Measurements from ENCODE around the gene GMCL1. TPM values are rescaled to one million over a fixed set of nuclear protein-coding genes. Genes with fewer than 3 reads are reported as not detected.
A peak's percentile ranks its signal among the peaks of the same experiment; 100 is the strongest.

Gene GMCL1
- total and polyA plus RNA-seq, 2 of the 13 experiments (the other 11 are each of a cell fraction or from before 2014, with no cell fraction given): 18.7 to 24.0 TPM

DNA sequence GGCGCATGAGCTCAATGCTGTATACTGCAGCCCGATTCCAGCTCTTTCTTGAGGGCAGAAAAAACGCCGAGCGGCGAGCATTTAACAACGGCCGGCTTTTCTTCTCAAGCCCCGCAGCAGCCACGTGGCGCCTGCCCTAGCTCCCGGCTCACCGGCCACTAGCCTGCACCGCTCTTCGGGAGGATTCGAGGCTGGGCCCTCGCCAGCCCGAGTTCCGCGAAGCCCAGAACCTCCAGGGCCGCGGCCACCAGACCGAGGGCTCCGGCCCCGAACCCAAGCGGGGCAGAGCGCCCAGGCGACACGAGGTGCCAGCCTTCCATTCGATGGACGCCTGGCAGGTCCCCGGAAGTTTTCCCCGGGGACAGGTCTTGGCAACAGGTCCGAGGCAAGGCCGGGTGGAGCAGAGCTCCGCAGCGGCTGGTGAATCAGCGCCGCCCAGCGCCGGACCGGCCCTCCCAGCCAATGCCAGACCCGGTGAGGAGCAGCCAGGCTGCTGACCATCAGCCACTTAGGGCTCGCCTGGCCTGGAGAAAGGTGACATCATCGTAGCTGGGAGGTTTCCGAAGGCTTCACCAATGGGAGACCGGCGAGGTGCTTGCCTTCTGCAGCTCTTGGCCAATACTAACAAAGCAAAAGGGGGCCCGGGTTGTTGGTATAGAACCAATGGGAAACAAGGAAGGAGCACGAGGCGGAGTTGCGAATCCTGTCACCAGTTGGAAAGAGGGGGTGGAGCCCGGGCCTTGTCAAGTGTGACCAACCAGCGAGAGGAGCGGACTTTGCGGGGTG, 84.9 kb downstream of the GMCL1 start (continued):
- TF ChIP-seq, protein P1, sequence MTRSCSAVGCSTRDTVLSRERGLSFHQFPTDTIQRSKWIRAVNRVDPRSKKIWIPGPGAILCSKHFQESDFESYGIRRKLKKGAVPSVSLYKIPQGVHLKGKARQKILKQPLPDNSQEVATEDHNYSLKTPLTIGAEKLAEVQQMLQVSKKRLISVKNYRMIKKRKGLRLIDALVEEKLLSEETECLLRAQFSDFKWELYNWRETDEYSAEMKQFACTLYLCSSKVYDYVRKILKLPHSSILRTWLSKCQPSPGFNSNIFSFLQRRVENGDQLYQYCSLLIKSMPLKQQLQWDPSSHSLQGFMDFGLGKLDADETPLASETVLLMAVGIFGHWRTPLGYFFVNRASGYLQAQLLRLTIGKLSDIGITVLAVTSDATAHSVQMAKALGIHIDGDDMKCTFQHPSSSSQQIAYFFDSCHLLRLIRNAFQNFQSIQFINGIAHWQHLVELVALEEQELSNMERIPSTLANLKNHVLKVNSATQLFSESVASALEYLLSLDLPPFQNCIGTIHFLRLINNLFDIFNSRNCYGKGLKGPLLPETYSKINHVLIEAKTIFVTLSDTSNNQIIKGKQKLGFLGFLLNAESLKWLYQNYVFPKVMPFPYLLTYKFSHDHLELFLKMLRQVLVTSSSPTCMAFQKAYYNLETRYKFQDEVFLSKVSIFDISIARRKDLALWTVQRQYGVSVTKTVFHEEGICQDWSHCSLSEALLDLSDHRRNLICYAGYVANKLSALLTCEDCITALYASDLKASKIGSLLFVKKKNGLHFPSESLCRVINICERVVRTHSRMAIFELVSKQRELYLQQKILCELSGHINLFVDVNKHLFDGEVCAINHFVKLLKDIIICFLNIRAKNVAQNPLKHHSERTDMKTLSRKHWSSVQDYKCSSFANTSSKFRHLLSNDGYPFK (CRISPR knock-in tag; IDR thresholded peaks at IDR 0.05; ENCODE audit: borderline replicate concordance): peak; percentile 87
- peak; percentile 94; the same call in 1 of the 2 replicates for TF ChIP-seq ZSCAN21 (CRISPR knock-in tag; IDR thresholded peaks at IDR 0.05; ENCODE audit: borderline replicate concordance)
- peak; percentile 67; the same call in 1 of the 2 replicates for TF ChIP-seq MTF1 (CRISPR knock-in tag; IDR thresholded peaks at IDR 0.05)
- TF ChIP-seq, protein P2, sequence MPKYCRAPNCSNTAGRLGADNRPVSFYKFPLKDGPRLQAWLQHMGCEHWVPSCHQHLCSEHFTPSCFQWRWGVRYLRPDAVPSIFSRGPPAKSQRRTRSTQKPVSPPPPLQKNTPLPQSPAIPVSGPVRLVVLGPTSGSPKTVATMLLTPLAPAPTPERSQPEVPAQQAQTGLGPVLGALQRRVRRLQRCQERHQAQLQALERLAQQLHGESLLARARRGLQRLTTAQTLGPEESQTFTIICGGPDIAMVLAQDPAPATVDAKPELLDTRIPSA (CRISPR knock-in tag; IDR thresholded peaks at IDR 0.05; ENCODE audit: borderline replicate concordance): peak; percentile 90; the same call in 1 of the 2 replicates
- TF ChIP-seq, protein P3, sequence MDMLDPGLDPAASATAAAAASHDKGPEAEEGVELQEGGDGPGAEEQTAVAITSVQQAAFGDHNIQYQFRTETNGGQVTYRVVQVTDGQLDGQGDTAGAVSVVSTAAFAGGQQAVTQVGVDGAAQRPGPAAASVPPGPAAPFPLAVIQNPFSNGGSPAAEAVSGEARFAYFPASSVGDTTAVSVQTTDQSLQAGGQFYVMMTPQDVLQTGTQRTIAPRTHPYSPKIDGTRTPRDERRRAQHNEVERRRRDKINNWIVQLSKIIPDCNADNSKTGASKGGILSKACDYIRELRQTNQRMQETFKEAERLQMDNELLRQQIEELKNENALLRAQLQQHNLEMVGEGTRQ (IDR thresholded peaks at IDR 0.05; ENCODE audit: low read depth, low read length): no peak
- TF ChIP-seq, protein P3 (CRISPR knock-in tag; IDR thresholded peaks at IDR 0.05; ENCODE audit: borderline replicate concordance): peak; percentile 75
- peak; percentile 65 for TF ChIP-seq ZBTB7B (CRISPR knock-in tag; IDR thresholded peaks at IDR 0.05)
- TF ChIP-seq ZNF775 (CRISPR knock-in tag; IDR thresholded peaks at IDR 0.05; ENCODE audit: borderline replicate concordance): peak; percentile 87; the same call in 1 of the 2 replicates
- peak; percentile 64; the same call in 1 of the 2 replicates for TF ChIP-seq SSRP1 (CRISPR knock-in tag; IDR thresholded peaks at IDR 0.05)
- TF ChIP-seq, protein P4, sequence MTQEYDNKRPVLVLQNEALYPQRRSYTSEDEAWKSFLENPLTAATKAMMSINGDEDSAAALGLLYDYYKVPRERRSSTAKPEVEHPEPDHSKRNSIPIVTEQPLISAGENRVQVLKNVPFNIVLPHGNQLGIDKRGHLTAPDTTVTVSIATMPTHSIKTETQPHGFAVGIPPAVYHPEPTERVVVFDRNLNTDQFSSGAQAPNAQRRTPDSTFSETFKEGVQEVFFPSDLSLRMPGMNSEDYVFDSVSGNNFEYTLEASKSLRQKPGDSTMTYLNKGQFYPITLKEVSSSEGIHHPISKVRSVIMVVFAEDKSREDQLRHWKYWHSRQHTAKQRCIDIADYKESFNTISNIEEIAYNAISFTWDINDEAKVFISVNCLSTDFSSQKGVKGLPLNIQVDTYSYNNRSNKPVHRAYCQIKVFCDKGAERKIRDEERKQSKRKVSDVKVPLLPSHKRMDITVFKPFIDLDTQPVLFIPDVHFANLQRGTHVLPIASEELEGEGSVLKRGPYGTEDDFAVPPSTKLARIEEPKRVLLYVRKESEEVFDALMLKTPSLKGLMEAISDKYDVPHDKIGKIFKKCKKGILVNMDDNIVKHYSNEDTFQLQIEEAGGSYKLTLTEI (CRISPR knock-in tag; conservative IDR thresholded peaks at IDR 0.05): no peak
- TF ChIP-seq SAP130 (CRISPR knock-in tag; IDR thresholded peaks at IDR 0.05; ENCODE audit: low read depth): peak; percentile 96
- TF ChIP-seq ARID2 (CRISPR knock-in tag; IDR thresholded peaks at IDR 0.05; ENCODE audit: borderline replicate concordance): 0 out of 2 replicates have a peak, but pooled peaks have one; percentile 9
- peak; percentile 95 for TF ChIP-seq NAIF1 (CRISPR knock-in tag; IDR thresholded peaks at IDR 0.05; ENCODE audit: borderline replicate concordance)
- no peak; the same call in 1 of the 2 replicates for TF ChIP-seq ZNF460 (CRISPR knock-in tag; IDR thresholded peaks at IDR 0.05; ENCODE audit: borderline replicate concordance)
- TF ChIP-seq ZNF432 (CRISPR knock-in tag; IDR thresholded peaks at IDR 0.05; ENCODE audit: borderline replicate concordance): no peak
- no peak for TF ChIP-seq REPIN1 (CRISPR knock-in tag; IDR thresholded peaks at IDR 0.05; ENCODE audit: borderline replicate concordance, low read depth)
- no peak for TF ChIP-seq SOX13 (IDR thresholded peaks at IDR 0.05)
- peak in 1 of 2 experiments; percentile 65; a peak in 2 of 4 replicates for TF ChIP-seq SOX13 (CRISPR knock-in tag; conservative IDR thresholded peaks at IDR 0.05 in 1 of 2, IDR thresholded peaks at IDR 0.05 in 1 of 2)
- peak; percentile 91 for TF ChIP-seq TAF1 (CRISPR knock-in tag; IDR thresholded peaks at IDR 0.05)
- TF ChIP-seq ZNF234 (CRISPR knock-in tag; conservative IDR thresholded peaks at IDR 0.05): peak; percentile 89; the same call in 1 of the 2 replicates
- TF ChIP-seq EHMT2 (IDR thresholded peaks at IDR 0.05; ENCODE audit: borderline replicate concordance, low read depth, low read length): peak; percentile 58; the same call in 1 of the 2 replicates
